ENCODE measurements around the gene AOPEP.

AOPEP gene

DNA sequence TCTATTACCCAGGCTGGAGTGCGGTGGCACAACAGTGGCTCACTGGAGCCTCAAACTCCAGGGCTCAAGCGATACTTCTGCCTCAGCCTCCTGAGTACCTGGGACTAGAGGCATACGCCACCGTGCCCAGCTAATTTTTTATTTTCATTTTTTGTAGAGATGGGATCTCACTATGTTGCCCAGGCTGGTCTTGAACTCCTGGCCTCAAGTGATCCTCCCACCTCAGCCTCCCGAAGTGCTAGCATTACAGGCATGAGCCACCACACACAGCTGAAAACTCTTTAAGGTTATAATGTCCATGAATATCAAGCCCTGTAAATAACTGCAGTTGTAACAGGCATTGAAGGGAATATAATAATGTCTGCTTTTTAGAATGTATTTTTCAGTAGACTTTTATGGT lies 271.2 kb downstream of the AOPEP start:
- no peak for DNase-seq (ENCODE audit: low spot score)
- Histone ChIP-seq H3K4me3 (no peak overlapping the region), H3K27ac (peak overlapping the region in 1 of 2 donors; percentile 90)
- TF ChIP-seq CTCF (IDR thresholded peaks at IDR 0.05): no peak

GRCh38 chr9:94999832-95000231 lies 273.3 kb downstream of the AOPEP start:
- peak overlapping the region; percentile 55 to 95 for H3K27ac ChIP-seq
- H3K4me3 ChIP-seq: no peak overlapping the region
- DNase-seq (ENCODE audit: low spot score): no peak
- TF ChIP-seq CTCF (IDR thresholded peaks at IDR 0.05): no peak

GRCh38 chr9:95000821-95001220 lies 274.3 kb downstream of the AOPEP start:
- H3K27ac ChIP-seq: peak overlapping the region; percentile 95 to 100
- no peak for DNase-seq (ENCODE audit: low spot score)
- TF ChIP-seq CTCF (IDR thresholded peaks at IDR 0.05): no peak
- H3K4me3 ChIP-seq: peak overlapping the region; percentile 46

DNA sequence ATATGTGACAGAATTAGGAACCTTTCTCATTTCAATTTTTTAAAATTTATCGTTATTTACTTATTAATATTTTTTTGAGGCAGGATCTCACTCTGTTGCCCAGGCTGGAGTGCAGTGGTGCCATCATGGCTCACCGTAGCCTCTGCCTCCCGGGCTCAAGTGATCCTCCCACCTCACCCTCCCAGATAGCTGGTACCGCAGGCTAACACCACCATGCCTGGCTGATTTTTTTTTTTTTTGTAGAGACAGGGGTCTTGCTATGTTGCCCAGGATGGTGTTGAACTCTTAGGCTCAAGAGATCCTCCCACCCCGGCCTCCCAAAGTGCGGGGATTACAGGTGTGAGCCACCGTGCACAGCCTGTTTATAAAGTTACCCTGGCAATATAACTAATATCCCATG lies 275.2 kb downstream of the AOPEP start:
- no peak for TF ChIP-seq CTCF (IDR thresholded peaks at IDR 0.05)
- Histone ChIP-seq H3K27ac (peak overlapping the region; percentile 95 to 100), H3K4me3 (no peak overlapping the region)
- DNase-seq (ENCODE audit: low spot score): no peak

DNA sequence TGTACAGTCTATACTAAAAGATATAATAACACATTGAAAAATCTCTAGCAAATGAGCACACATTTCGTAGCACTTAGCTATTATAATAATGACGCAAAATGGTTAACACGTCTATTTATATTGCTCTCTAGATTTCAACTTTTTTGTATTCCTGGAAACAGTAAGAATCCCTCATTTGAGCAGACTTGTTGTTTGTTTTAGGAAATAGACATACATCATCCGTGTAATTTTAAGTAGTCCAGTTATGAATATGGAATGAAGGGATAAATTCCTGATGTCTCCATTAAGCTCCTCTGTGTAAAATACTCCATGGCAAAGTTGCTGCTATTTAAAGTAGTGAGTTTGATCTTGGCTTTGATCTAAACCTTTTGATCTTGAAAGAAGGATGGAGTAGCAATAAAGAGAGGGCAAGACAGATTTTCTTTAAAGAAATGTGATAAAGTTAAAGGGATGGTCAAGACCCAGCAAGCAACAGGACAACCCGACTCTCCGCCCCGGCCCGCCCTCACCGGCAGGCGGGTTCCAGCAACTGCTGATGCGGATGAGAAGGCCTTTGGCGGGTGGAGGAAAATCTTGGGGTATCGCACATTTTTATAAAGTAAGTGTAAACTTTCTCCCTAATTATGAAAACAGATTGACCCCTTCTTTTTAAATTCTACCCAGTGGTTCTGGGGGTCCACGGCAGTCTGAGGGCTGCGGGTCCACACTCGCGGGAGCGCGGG lies 277.4 kb downstream of the AOPEP start:
- no peak for DNase-seq (ENCODE audit: low spot score)
- Histone ChIP-seq H3K27ac (peak overlapping the region; percentile 95 to 100), H3K4me3 (peak overlapping the region; percentile 96)
- no peak for TF ChIP-seq CTCF (IDR thresholded peaks at IDR 0.05)

DNA sequence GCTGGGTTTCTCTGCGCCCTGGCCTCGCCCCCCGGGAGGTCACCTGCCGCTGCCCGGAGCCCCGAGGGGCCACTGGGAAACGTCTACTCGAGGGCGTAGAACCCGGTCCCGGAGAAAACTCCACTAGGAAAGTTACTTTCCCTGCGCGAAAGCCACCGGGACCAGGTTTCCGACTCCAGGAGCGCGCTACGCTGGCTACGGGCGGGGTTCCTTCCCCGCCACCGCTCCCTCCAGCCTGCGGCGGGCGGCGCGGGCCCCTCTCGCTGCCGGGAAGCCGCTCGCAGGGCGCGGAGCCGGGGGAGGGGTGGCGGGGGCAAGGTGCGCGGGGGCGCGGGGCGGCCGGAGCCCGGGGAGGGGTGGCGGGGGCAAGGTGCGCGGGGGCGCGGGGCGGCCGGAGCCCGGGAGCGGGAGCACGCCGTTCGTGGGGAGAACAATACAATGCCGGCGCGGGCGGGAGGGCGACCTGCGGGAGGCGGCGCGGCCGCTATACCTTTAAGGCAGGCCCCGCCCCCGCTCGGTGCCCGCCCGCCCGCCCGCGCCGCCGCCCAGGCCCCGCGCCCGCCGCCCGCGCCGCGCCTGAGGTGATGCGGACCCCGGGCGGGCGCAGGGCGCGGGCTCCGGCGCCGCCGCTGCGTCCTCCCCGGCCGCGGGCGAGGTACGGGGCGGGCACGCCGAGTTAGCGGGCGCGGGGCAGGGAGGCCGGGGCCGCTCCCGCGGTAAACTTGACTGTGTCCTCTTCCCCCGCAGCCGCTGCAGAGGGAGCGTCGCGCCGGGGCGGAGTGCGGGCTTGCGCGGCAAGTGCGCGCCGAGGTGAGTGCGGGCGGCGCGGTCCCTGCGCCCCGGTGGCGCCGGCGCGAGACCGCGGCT lies 278.1 kb downstream of the AOPEP start:
- H3K27ac ChIP-seq: peak overlapping the region; percentile 95 to 100
- TF ChIP-seq CTCF (IDR thresholded peaks at IDR 0.05): no peak
- DNase-seq (ENCODE audit: low spot score): no peak
- peak overlapping the region; percentile 96 for H3K4me3 ChIP-seq

All from coronary artery (tissue), 2 donors.